Measurements from ENCODE around the gene TXNL4B.

TXNL4B gene

GRCh38 chr16:72093448-72094265 lies at the start of gene TXNL4B, which contains the start of gene DHX38:
TSS of gene TXNL4B (minus strand) at chr16:72093620. CDS start at chr16:72090749, 2,871 bp downstream.
TSS of gene DHX38 (plus strand) at chr16:72093847. CDS start at chr16:72096158, 2,311 bp downstream.
- DNase-seq: peak; percentile 99

DNA sequence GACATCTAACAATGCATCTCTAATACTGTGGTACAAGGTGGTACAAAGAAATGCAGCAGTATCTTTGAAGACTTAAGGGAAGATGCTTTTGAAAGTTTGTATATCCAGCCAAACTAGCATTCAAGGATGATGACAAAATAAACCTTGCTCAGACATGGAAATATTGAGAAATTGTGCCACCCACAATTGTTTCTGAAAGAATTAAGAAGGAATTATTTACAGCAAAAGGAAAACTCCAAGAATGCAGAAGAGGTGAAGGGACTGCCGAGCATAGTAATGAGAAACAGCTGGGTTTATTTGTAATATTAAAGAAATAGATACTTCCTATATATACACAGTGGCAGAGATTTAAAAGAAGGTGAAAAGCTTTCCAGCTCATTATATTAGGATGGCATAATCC lies 49.1 kb upstream of the TXNL4B start:
- DNase-seq: no peak

- no peak for DNase-seq
Measured at GRCh38 chr16:72139908-72140307, 46.5 kb upstream of the TXNL4B start.

GRCh38 chr16:72138064-72138572 lies 44.7 kb upstream of the TXNL4B start:
- DNase-seq: no peak

DNA sequence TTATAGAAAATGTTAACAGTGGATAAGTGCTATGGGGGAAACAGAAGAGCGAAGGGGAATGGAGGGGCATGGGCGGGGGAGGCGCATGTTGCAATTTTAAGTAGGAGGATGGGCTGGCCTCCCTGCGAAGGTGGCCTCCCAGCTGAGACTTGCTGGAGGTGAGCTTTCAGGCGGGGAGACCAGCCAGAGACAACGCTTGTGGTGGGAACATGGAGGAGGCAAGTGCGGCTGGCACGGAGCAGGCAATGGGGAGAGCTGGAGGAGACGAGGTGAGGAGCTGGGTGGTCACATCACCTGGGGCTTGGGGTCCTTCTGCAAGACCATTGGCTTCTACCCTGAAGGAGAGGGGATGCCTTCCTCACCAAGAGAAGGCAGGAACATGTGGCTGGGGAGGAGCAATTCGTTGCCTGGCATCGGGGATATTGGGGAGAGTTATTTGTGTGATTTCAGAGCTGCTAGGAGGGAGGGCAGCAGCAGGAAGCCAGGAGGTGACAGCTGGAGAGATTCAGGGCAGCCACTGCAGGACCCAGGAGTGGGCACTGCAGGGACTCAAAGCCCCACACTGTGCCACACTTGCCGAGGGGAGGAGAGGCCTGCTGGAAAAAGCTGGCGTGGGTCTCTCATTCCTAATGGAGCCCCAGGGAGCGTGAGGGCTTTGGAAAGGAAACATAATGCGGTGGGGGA lies 44.1 kb upstream of the TXNL4B start:
- DNase-seq: no peak

GRCh38 chr16:72134507-72134906 lies 41.1 kb upstream of the TXNL4B start:
- DNase-seq: no peak

- no peak for DNase-seq
Measured at GRCh38 chr16:72132726-72133125, 39.3 kb upstream of the TXNL4B start.

DNA sequence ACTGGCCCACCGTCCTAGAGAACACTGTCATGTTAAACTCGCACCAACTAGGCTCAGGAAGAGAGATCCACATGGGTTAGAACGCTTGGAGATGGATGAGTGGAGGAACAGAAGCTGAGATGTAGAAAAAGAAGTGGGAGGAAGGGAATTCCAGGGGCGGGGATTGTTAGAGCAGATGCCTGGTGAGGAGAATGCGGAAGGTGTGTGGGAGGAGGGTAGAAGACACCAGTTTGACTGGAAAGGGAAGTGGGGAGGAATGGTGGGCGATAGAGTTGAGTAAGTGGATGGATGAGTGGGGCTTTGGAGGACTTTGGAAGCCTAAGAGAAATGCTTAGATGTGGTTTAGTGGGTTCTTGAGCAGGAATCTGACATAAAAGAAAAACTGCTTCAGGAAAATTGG lies 37.6 kb upstream of the TXNL4B start:
- no peak for DNase-seq

DNA sequence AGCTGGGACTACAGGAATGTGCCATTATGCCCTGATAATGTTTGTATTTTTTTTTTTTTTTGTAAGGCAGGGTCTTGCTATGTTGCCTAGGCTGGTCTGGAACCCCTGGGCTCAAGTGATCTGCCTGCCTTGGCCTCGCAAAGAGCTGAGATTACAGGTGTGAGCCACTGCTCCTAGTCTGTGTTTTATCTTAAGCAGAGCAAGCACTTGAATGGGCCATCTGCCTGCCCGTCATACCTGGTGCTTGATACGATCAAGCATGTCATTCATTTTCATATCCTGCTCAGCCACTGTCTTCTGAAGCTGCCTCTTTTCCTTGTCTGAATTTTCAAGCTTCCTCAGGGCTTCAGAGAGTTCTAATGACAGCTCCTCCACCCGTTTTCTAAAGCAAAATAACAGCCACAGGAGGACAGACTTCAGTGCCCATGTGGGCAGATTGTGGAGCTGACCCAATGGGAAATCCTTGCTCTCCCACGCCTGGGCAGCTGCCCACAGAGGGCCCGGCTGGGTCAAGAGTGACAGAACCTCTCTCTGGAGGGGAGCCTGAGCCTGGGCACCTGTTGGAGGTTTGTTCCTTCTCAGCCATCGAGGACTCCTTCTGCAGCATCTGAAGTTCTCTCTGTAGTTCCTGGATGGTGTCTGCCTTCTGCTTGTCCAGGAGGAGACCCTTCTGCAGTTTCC lies 36.7 kb upstream of the TXNL4B start:
- DNase-seq: no peak

GRCh38 chr16:72128701-72129100 lies 35.3 kb upstream of the TXNL4B start:
- no peak for DNase-seq

DNA sequence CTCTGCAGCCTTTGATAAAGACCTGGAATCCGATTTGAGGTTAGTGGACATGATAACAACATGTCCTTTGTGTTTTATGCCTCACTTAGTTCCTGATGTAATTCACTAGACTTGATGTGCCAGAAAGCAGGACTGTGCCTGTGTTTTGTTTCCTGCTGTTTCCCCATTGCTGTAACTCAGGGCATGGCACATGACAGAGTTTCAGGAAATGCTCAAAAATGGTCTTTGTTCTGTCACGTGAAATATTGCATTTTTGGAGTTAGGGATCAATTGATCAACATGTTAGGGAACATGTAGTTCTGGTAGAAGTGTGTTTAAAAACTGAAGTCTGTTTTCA lies 33.0 kb upstream of the TXNL4B start:
- DNase-seq: peak; percentile 8

DNA sequence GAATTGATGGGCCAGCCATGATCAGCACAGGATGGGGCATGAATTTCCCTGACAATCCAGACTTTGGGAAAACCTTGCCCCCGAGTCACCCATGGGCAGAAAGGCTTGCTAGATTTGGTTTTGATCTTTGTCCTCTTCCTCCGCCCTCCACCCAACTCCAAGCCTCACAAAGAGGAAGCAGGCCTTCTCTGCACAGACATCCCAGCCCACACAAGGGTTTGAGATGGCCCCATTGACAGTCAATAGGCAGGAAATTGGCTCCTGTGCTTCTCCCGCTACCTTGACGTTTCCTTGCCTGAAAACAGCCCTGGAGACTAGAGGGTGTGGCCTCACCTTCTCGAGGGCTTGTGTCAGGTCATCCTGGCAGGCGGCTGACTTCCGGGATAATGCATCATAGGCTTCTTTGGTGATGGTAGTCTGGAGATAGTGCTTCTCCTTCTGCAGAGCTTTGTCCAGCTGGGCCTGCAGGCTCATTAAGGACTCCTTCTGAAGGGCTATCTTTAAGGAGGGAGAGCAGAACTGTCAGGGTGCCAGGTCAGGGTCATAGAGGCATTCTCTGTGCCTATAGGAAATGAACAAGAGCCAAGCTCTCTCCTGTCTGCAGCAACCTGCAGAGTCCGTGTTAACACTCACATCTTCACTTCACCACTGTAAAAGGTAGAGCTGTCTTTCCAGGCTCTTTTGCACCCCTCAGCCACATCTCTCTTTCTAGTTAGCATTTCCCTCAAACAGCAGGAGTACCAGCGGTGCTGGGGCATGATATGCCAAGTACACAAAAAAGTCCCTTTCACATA lies 32.4 kb upstream of the TXNL4B start:
- DNase-seq: no peak

DNA sequence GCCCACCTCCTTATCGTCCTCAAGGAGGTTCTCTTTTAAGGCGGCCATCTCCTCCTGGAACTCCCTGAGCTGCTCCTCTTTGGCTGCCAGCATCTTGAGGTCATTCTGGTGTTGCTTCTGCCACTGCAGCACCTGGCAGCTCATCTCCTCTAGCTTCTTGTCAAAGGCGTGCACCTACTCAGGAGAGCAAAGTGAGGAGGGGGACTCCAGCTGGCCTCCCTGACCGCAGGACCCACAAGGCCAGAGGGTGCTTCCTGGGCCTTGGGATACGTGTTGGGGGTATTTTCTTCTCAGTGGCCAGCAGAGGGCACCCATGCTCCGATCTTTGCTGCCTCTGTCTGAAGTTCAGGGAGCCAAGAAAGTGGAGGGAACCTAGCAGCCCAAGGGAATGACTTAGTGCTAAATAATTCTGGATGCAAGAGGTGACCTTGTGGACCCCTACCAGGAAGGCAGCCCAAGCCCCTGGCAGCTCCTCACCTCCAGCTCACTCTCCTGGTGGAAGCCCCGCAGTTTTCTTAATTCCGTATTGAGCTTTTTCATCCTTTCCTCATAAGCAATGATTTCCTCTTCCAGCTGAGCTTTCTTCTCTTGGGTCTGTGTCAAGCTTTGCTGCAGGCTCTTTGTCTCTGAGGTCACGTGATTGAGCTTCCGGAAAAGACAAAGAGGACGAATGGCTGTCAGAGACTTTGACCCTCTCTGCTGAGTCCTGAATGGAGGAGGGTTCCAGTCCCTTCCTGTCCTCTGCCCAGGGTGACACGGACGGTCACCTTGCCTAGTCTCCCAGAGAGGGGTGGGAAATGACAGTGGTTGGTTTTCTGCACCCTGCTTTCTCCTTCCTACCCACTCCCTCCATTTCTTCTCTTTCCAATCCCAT lies 31.6 kb upstream of the TXNL4B start:
- DNase-seq: peak; percentile 80

DNA sequence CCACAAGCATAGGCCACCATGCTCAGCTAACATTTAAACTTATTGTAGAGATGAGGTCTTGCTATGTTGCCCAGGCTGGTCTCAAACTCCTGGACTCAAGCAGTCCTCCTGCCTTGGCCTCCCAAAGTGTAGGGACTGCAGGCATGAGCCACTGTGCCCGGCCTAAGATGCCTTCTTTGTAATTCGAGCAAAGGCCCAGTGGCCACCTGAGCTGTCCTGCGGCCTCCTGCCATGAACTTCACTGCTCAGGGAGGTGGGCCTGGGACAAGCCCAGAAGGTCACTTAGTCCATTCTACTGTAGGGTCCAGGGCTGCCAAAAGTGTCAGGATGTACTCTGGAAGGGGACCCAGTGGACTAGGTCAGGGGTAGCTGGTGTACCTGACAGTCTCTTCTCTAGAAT lies 30.7 kb upstream of the TXNL4B start:
- DNase-seq: no peak

GRCh38 chr16:72123426-72123825 lies 30.0 kb upstream of the TXNL4B start:
- no peak for DNase-seq

DNA sequence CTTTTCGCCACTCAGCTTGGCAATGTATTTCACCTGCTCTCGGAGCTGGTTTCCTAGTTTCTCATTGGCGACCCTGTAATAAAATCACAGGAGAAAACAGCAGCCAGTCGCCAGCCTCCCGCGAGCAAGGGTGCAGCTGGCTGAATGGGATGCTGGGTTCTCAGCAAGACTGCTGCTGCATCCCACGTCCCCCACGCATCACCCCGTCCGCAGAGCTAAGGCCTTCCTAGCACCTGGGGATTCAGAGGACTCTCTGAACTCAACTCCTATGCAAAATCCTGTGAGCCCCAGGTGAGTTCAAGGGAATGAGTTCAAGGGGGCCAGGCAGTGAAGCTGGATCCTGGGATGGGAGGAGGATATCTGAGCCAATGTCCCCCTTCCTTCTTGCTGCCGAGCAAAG lies 29.5 kb upstream of the TXNL4B start:
- no peak for DNase-seq

DNA sequence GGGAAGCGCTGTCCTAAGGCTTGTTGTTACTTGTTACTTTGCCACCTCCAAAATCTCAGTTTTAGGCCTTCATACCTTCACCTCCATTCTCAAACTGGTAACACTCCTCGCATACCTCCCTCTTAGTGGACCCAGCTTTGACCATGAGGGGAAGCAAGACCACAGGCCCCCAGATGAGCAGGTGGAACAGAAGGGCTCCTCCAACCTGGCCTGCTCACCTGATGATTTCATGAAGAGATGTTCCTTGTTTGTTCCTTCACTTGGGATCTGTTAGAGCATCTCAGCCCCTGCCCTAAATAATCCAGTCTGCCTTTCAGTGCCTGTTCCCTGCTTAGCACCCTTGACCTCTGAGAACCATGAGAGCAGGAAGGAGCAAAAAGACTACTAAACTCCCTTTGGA lies 28.9 kb upstream of the TXNL4B start:
- DNase-seq: no peak

DNA sequence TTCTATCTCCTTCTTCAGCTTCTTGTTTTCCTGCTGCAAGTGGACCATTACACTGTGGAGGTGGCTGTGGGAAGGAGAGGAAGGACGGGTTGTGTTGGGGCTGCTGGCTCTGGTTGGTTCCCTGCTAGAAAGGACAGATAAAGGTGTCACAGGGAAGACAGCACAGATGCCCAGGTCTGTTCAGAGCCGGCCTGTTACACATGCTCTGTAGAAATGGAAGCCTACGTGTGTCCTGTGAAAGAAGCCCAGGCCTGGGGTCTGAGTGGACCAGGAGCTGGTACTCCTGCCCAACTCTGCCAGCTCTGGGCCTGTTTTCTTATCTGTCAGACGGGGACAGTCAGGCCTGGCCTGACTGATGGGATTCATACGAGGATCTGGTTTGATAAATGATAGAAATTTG lies 26.6 kb upstream of the TXNL4B start:
- DNase-seq: no peak

DNA sequence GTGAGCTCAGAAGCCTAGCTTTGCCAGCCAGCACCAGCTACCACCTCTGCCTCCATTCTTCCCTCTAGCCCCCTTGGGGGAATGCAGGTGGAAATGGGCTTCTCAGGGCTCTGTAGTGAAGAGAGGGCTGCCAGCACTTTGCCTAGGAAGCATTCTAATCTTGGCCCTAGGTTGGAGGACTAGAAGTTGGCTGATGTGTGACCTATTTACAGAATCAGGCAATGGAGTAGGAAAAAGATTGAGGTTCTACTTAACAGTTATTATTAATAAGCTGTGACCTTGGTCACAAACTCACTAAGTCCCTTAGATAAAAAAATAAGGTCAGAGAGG lies 20.2 kb upstream of the TXNL4B start:
- DNase-seq: no peak

GRCh38 chr16:72112906-72113615 lies 19.6 kb upstream of the TXNL4B start:
- no peak for DNase-seq

DNA sequence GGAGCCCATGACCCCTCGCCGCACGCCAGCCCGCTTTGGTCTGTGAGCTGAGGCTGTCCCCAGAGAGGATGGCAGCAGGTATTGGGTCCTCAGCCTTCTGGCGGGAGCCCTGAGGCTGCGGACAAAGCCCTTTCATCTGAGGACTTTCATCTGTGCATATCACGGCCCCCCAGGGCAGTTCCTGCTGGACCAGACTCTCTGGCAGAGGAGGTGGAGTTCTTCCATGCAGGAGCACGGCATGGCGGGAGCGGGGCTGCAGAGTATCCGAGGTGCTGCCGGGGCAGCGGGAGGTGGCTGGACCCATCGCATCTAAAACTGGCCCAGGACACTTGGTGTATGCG lies 19.0 kb upstream of the TXNL4B start:
- DNase-seq: no peak
